Measurements from ENCODE around the gene ATXN1.

DNA sequence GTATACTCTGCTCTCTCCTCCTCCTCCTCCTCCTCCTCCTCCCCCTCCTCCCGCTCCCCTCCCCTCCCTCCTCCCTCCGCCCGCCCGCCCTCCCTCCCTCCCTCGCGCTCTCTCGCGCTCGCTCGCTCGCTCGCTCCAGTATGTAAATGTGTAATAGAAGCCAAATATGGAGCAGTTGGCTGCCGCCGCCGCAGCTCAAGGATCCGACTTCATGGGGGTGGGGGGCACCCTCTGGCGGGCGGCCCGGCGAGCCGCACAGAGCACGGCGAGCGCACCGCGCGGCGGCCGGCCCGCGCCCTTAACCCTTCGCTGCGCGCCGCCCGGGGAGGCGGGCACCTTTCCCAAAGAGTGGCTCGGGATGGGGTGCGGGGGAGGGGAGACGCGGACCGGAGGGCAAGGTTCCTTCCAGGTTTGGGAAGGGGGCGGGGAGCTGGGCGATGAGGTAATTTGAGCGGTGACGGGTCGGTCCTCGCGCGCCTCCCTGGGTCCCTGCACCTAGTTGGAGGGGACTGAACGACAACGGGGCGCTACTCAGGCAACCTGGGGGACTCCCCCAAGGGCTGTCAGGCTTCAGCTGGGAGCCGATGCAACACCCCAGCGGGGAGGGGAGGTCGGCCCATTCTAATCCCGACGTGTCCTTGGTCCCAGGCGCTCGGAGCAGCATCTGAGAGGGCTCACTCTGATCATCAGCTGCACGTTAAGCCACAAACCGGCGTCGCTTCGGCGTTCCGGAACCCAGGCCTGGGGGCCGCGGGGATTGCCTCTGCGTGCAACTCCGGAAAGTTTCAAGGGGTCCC, 409 bp upstream of the ATXN1 start:
- TF ChIP-seq, protein P1, sequence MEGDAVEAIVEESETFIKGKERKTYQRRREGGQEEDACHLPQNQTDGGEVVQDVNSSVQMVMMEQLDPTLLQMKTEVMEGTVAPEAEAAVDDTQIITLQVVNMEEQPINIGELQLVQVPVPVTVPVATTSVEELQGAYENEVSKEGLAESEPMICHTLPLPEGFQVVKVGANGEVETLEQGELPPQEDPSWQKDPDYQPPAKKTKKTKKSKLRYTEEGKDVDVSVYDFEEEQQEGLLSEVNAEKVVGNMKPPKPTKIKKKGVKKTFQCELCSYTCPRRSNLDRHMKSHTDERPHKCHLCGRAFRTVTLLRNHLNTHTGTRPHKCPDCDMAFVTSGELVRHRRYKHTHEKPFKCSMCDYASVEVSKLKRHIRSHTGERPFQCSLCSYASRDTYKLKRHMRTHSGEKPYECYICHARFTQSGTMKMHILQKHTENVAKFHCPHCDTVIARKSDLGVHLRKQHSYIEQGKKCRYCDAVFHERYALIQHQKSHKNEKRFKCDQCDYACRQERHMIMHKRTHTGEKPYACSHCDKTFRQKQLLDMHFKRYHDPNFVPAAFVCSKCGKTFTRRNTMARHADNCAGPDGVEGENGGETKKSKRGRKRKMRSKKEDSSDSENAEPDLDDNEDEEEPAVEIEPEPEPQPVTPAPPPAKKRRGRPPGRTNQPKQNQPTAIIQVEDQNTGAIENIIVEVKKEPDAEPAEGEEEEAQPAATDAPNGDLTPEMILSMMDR (IDR thresholded peaks at IDR 0.05; ENCODE audit: low read depth, low read length), result no peak
- no peak for TF ChIP-seq EZH2phosphoT487 (IDR thresholded peaks at IDR 0.05; ENCODE audit: low read depth)
